B cell (primary cell): ENCODE data around the gene PKNOX2. TPM values are rescaled to one million over a fixed set of nuclear protein-coding genes. Genes with fewer than 3 reads are reported as not detected.

Experiments used
- ATAC-seq: fragments of 200-7000 bp; cut with Tn5 transposase; one replicate; pipeline ENCODE4 v1.10.0; 2021; ENCODE audit warnings: low read depth, mild to moderate bottlenecking, moderate number of reproducible peaks, moderate library complexity
- CTCF ChIA-PET: fragments of 350-600 bp; sonication (Branson Sonifier 250); formaldehyde crosslinking; loops from one replicate; lab custom pipeline; 2021; ENCODE audit warnings: antibody characterized with exemption, inconsistent platforms; lab: Charles Lee
- POLR2A ChIA-PET: fragments of 350-600 bp; sonication (Branson Sonifier 250); formaldehyde crosslinking; loops from one replicate; lab custom pipeline; 2021; ENCODE audit warnings: antibody characterized with exemption; lab: Charles Lee
- DNase-seq: peaks from one replicate; pipeline ENCODE4 v3.0.0; 2013
- H2AFZ ChIP-seq: 2 replicates; pipeline ENCODE4 v1.6.1; 2012; ENCODE audit warnings: mild to moderate bottlenecking, low read depth, low read length; ENCODE audit not compliant: insufficient read depth, poor library complexity, severe bottlenecking
- H3K27ac ChIP-seq, 2 donors: 1 replicate in 1 of 2; 2 replicates in 1 of 2; pipeline ENCODE4 v1.5.1; 2012 to 2013; ENCODE audit warnings: low read length in 2 of 2, mild to moderate bottlenecking in 2 of 2, moderate library complexity in 1 of 2
- H3K27me3 ChIP-seq, 4 experiments: fragments of 200-600 bp in 1 of 4; sonication (generic) in 1 of 4; replicated peaks in 1 of 4; 1 replicate in 2 of 4; 2 replicates in 2 of 4; pipeline versions ENCODE4 v1.6.1 to v1.7.0; 2013 to 2016; ENCODE audit warnings: low read length in 3 of 4, mild to moderate bottlenecking in 2 of 4, mixed read lengths in 1 of 4, moderate library complexity in 1 of 4; ENCODE audit not compliant: insufficient read depth in 4 of 4, control insufficient read depth in 3 of 4; ENCODE audit errors: control extremely low read depth in 1 of 4
- H3K36me3 ChIP-seq, 2 experiments: replicated peaks in 1 of 2; 1 replicate in 1 of 2; 2 replicates in 1 of 2; pipeline versions ENCODE4 v1.6.1 to v1.7.1; 2013; ENCODE audit warnings: low read length in 1 of 2; ENCODE audit not compliant: insufficient read depth in 2 of 2, control insufficient read depth in 1 of 2; ENCODE audit errors: control extremely low read depth in 1 of 2, extremely low read depth in 1 of 2
- H3K4me1 ChIP-seq, 2 donors: fragments of 200-600 bp in 1 of 2; sonication (generic) in 1 of 2; 1 replicate in 1 of 2; 2 replicates in 1 of 2; pipeline versions ENCODE4 v1.5.1 to v1.6.1; 2013 to 2017; ENCODE audit warnings: low read length in 2 of 2; ENCODE audit not compliant: control insufficient read depth in 2 of 2, insufficient read depth in 2 of 2
- H3K4me2 ChIP-seq: replicated peaks from 2 replicates; pipeline ENCODE3; 2012; ENCODE audit warnings: mild to moderate bottlenecking, low read depth, low read length; ENCODE audit not compliant: poor library complexity, severe bottlenecking
- H3K4me3 ChIP-seq, 5 experiments: fragments of 200-600 bp in 1 of 5; sonication (generic) in 1 of 5; 1 replicate in 3 of 5; 2 replicates in 2 of 5; pipeline versions ENCODE4 v1.5.1 to v1.7.0; 2011 to 2016; ENCODE audit warnings: low read length in 4 of 5, mild to moderate bottlenecking in 4 of 5, low read depth in 2 of 5, control low read depth in 1 of 5, moderate library complexity in 1 of 5; ENCODE audit not compliant: insufficient read depth in 1 of 5; ENCODE audit errors: control extremely low read depth in 1 of 5, extremely low read depth in 1 of 5
- H3K79me2 ChIP-seq: fragments of 200-600 bp; sonication (generic); one replicate; pipeline ENCODE4 v1.6.0; 2016; ENCODE audit warnings: low read length; ENCODE audit not compliant: control insufficient read depth, insufficient read depth
- H3K9ac ChIP-seq: fragments of 200-600 bp; sonication (generic); 2 replicates; pipeline ENCODE4 v1.6.1; 2017; ENCODE audit warnings: mild to moderate bottlenecking, low read length, moderate library complexity
- H3K9me3 ChIP-seq, 3 donors: one replicate each; pipeline versions ENCODE4 v1.6.1 to v1.7.1; 2013; ENCODE audit warnings: low read length in 2 of 3; ENCODE audit not compliant: control insufficient read depth in 2 of 3, insufficient read depth in 1 of 3; ENCODE audit errors: control extremely low read depth in 1 of 3
- H4K20me1 ChIP-seq: 2 replicates; pipeline ENCODE4 v1.6.0; 2012; ENCODE audit warnings: mild to moderate bottlenecking, low read length; ENCODE audit not compliant: insufficient read depth, control insufficient read depth, poor library complexity, severe bottlenecking
- H3K27ac Mint-ChIP-seq: one replicate; pipeline ENCODE4 v1.8.0; 2021; ENCODE audit warnings: mixed read lengths
- H3K27me3 Mint-ChIP-seq: one replicate; pipeline ENCODE4 v1.8.0; 2021; ENCODE audit warnings: mixed read lengths
- H3K4me1 Mint-ChIP-seq: one replicate; pipeline ENCODE4 v1.8.0; 2021; ENCODE audit warnings: mixed read lengths
- H3K4me3 Mint-ChIP-seq: one replicate; pipeline ENCODE4 v1.8.0; 2021; ENCODE audit warnings: mixed read lengths
- H3K9me3 Mint-ChIP-seq: one replicate; pipeline ENCODE4 v1.8.0; 2022; ENCODE audit warnings: mixed read lengths; ENCODE audit not compliant: insufficient read depth
- CTCF ChIP-seq: fragments of 200-600 bp; IDR thresholded peaks from one replicate; pipeline ENCODE4 v1.8.0; 2022; ENCODE audit warnings: antibody characterized with exemption, mild to moderate bottlenecking
- EZH2 ChIP-seq: IDR thresholded peaks from 2 replicates; pipeline ENCODE4 v1.6.1; 2012; ENCODE audit warnings: borderline replicate concordance, low read depth, mild to moderate bottlenecking, moderate library complexity, low read length; ENCODE audit not compliant: insufficient read depth, poor library complexity, severe bottlenecking
- WGBS: methylation state at CpG from one replicate; pipeline ENCODE4 v1.1.5; 2013; ENCODE audit warnings: missing lambda C conversion rate; ENCODE audit not compliant: insufficient coverage; 5-methylcytosine and 5-hydroxymethylcytosine counted together
- intact Hi-C: fragments of 100-400 bp; cut with micrococcal nuclease; formaldehyde crosslinking; loops from one replicate; pipeline ENCODE4 v1.10.0; 2022
- polyA plus RNA-seq: library from polyadenylated mRNA; depleted of rRNA; stranded (reverse); fragments of >200 nt; gene quantifications from 2 replicates; pipeline ENCODE4 v1.2.3, GENCODE V29; 2012
- total RNA-seq, 2 donors: library from RNA; stranded (reverse); fragments of 120-200 nt in 1 of 2; gene quantifications; 1 replicate in 1 of 2; 2 replicates in 1 of 2; pipeline versions ENCODE4 v1.2.3 to v1.2.4, GENCODE V29; 2013 to 2022

The PKNOX2 gene
- total and polyA plus RNA-seq, 2 donors (not counting 1 experiment from before 2014, with no cell fraction given), result not detected

GRCh38 chr11:125193416-125193726 is 28.8 kb downstream of the PKNOX2 start:
- CTCF ChIA-PET, result no interaction called here
- H3K4me1 Mint-ChIP-seq, result no peaks in the 10 kb centered on the region
- TF ChIP-seq EZH2, result no peak
- no peak for TF ChIP-seq CTCF

GRCh38 chr11:125193841-125194240 is 29.3 kb downstream of the PKNOX2 start:
- Mint-ChIP-seq H3K4me1 (no peaks in the 10 kb centered on the region), H3K27me3 (peaks cover 47% of the 10 kb centered on the region), H3K4me3 (no peak overlapping the region), H3K27ac (no peak overlapping the region), H3K9me3 (peaks cover 3% of the 10 kb centered on the region)
- ATAC-seq (no peak), DNase-seq (no peak)
- CTCF ChIA-PET, result no interaction called here
- Histone ChIP-seq H4K20me1 (no peaks in the 10 kb centered on the region), H3K4me2 (no peak overlapping the region), H3K4me3 (no peak overlapping the region), H3K27ac (no peak overlapping the region), H3K9me3 (peaks cover 0 to 25% (median 0%) of the 10 kb centered on the region in 3 donors), H2AFZ (no peak overlapping the region), H3K27me3 (peaks cover 0 to 19% (median 6%) of the 10 kb centered on the region in 4 experiments), H3K4me1 (no peaks in the 10 kb centered on the region), H3K36me3 (no peaks in the 10 kb centered on the region), H3K79me2 (no peaks in the 10 kb centered on the region), H3K9ac (no peak overlapping the region)
- WGBS, result 79% methylated on average over 7 of the region's 7 CpGs
- intact Hi-C loops, result no loop called here
- POLR2A ChIA-PET, result no interaction called here
- no peak for TF ChIP-seq CTCF
- TF ChIP-seq EZH2, result no peak

More at GRCh38 chr11:125193416-125193726, 28.8 kb downstream of the PKNOX2 start:
- Mint-ChIP-seq H3K9me3 (peaks cover 3% of the 10 kb centered on the region), H3K27ac (no peak overlapping the region), H3K27me3 (peaks cover 49% of the 10 kb centered on the region), H3K4me3 (no peak overlapping the region)
- intact Hi-C loops, result no loop called here
- no peaks in the 10 kb centered on the region for H3K79me2 ChIP-seq
- H3K36me3 ChIP-seq, result no peaks in the 10 kb centered on the region
- POLR2A ChIA-PET, result no interaction called here
- H3K4me1 ChIP-seq, result no peaks in the 10 kb centered on the region
- no peak overlapping the region for H3K4me2 ChIP-seq
- H4K20me1 ChIP-seq, result no peaks in the 10 kb centered on the region
- no peak overlapping the region for H3K4me3 ChIP-seq
- DNase-seq (no peak), ATAC-seq (no peak)
- 86% methylated on average over 2 of the region's 4 CpGs for WGBS
- H3K9ac ChIP-seq, result no peak overlapping the region
- H3K9me3 ChIP-seq, result peaks cover 0 to 25% (median 0%) of the 10 kb centered on the region in 3 donors
- peaks cover 0 to 23% (median 6%) of the 10 kb centered on the region in 4 experiments for H3K27me3 ChIP-seq
- H3K27ac ChIP-seq, result no peak overlapping the region
- H2AFZ ChIP-seq, result no peak overlapping the region
